ENCODE results near the gene MIDN.

DNA sequence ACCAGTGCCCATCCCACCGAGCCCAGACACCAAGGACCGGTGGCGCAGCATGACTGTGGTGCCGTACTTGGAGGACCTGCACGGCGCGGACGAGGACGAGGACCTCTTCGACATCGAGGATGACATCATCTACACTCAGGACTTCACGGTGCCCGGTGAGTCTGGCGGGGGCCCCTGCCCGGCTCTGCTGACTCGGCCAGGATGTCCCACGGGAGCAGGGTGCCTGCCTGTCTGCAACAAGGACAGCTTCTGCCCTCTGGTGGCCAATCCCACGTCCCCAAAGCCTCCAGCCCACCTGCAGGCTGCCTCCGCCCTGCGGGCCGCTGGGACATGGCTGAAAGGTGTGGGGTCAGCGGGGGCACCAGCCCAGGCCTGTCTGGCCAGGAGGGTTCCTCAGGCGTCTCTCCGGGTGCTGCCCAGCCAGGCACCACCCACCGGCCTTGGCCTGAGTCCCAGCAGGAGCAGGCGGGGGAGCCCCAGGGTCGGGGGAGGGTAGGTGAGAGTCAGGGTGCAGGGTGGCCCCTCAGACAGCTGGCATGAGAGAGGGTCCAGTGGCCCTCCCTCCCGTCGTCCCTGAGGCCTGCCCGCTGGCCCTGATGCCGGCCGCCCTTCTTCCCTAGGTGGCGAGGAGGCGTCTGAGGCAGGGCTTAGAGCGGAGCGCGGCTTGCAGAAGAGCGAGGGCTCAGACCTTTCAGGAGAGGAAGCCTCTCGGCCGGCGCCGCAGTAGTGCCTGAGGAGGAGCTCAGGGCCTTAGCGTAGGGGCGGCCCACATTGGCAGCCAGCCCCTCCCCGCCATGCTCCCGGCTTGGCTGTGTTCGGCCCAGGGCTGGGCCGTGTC, 25.1 kb upstream of the MIDN start:
- TF ChIP-seq GATA3 (IDR thresholded peaks at IDR 0.05; ENCODE audit: low read depth, low read length) (no peak), GATA2 (IDR thresholded peaks at IDR 0.05; ENCODE audit: low read depth, low read length) (no peak)

All from SH-SY5Y (cell line).